Coronary artery (tissue), 2 donors: ENCODE measurements around the gene CLDND2.
A peak's percentile ranks its signal among the peaks of the same experiment; 100 is the strongest.

Source experiments
- DNase-seq: peaks from one replicate; pipeline ENCODE4 v3.0.0-alpha.2; 2017; ENCODE audit warnings: low spot score
- H3K27ac ChIP-seq, 2 donors: fragments of 200-600 bp; sonication (generic); one replicate each; pipeline ENCODE4 v1.5.1; 2016 to 2019
- H3K4me3 ChIP-seq: fragments of 200-600 bp; sonication (generic); 2 replicates; pipeline ENCODE4 v1.5.1; 2016; ENCODE audit warnings: mild to moderate bottlenecking, moderate library complexity
- CTCF ChIP-seq: fragments of 200-600 bp; sonication (generic); IDR thresholded peaks from one replicate; pipeline ENCODE4 v1.5.1; 2019; ENCODE audit warnings: antibody characterized with exemption

The CLDND2 gene

GRCh38 chr19:51367565-51368365 is 1.0 kb downstream of the CLDND2 start:
- DNase-seq, result peak; percentile 100
- TF ChIP-seq CTCF, result no peak
- peak overlapping the region; percentile 95 to 100 for H3K27ac ChIP-seq
- peak overlapping the region; percentile 84 for H3K4me3 ChIP-seq

DNA sequence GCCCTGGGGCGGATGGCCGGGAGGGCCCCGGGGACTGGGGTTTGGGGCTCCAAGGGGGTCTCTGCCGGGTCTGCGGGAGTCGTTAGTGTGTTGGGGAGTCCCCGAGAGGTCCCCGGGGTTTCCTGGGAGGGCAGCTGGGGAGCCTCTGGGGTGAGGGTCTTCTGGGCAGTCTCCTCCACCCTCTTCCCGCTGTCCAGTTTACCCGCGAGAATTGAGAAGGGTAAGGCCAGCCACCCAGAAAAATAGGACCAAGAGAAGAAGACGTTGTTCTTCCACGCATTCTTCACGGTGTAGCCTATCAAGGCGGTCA is 1.6 kb downstream of the CLDND2 start:
- DNase-seq, result no peak

DNA sequence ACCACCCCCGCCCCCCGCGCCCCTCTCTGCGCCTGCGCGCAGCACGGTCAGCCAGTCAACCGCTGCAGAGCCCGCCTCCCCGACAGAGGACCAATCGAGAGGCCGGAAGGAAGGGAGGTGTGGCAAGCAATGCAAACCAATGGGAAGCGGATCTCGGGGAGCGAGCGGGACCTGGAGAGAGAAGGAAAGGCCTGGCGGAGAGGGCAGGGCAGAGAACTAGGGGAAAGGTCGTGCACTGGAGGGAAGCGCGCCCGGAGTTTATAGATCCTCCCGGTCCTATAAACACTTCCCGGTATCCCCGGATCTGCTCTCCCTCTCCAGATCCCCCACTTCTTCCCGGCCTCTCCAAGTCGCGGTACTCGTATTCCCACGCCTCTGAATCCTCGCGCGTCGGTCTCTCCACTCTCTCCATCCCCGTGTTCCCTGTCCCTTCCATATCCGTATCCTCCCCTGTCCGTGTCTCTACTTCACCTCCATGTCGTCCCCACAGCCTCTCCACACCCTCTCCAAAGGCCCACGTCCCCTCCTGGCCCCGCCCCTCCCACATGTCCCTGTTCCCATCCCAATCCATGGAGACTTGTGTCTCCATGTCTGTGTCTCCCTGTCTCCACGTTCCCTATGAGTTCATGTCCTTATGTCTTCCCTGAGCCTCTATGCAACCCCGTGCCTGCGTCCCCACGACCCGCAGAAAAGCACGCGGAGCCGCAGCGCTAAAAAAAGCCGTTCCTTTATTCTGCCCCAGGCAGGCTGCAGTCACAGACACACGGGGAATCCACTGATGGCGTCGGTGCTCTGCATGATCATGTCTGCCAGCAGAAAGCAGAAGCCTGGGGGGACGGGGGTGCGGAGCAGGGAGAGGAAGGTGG is 2.2 kb downstream of the CLDND2 start:
- Histone ChIP-seq H3K27ac (peak overlapping the region; percentile 95 to 100), H3K4me3 (peak overlapping the region; percentile 84)
- TF ChIP-seq CTCF, result no peak
- DNase-seq, result peak; percentile 100

More for the DNA sequence above, 1.6 kb downstream of the CLDND2 start:
- H3K4me3 ChIP-seq, result peak overlapping the region; percentile 84
- H3K27ac ChIP-seq, result peak overlapping the region; percentile 95 to 100
- TF ChIP-seq CTCF, result no peak

- no peak for TF ChIP-seq CTCF
- peak within 1 kb of the TSS; percentile 84 for H3K4me3 ChIP-seq
- peak within 1 kb of the TSS; percentile 95 to 100 for H3K27ac ChIP-seq
- no peak for DNase-seq
Measured at GRCh38 chr19:51365965-51366388, 2.8 kb downstream of the CLDND2 start, which contains the start of gene ETFB. Gene ETFB, minus strand, starts transcription at chr19:51366388. Its CDS starts 62 bp downstream, at chr19:51366326.

DNA sequence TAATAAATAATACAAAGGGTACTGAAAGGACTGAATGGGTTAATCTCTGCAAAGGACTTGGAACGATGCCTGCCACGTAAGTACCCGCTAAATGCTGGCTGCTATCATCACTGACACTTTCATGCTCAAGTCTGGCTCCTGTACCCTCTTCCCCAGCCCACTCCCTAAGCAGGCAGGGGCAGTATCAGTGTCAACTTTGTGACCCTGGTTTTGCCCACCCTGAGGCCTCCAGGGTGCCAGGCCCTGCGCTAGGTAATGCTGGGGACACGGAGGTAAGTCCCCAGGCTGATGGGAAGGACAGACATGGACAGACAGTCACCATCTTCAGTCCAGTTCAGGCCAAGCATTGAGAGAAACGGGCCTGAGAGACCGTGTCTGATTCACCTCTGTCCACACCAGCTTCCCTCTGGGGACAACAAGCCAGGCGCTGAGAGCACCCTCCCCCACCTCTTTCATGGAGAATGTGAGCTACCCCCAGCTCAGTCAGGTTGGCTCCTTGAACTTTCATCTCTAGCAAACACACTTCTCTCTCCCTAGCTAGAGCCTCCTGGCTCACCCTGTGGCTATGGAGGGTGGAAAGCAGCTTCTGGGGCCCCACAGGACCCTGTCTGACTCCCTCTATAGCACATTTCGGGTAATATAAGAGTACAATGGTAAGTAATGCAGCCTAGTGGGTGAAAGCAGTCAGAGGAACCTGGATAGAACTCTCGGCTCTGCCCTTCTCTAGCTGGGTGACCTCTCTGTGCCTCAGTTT is 3.4 kb downstream of the CLDND2 start:
- Histone ChIP-seq H3K27ac (peak overlapping the region; percentile 95 to 100), H3K4me3 (peak overlapping the region; percentile 84)
- DNase-seq, result no peak
- TF ChIP-seq CTCF, result no peak

DNA sequence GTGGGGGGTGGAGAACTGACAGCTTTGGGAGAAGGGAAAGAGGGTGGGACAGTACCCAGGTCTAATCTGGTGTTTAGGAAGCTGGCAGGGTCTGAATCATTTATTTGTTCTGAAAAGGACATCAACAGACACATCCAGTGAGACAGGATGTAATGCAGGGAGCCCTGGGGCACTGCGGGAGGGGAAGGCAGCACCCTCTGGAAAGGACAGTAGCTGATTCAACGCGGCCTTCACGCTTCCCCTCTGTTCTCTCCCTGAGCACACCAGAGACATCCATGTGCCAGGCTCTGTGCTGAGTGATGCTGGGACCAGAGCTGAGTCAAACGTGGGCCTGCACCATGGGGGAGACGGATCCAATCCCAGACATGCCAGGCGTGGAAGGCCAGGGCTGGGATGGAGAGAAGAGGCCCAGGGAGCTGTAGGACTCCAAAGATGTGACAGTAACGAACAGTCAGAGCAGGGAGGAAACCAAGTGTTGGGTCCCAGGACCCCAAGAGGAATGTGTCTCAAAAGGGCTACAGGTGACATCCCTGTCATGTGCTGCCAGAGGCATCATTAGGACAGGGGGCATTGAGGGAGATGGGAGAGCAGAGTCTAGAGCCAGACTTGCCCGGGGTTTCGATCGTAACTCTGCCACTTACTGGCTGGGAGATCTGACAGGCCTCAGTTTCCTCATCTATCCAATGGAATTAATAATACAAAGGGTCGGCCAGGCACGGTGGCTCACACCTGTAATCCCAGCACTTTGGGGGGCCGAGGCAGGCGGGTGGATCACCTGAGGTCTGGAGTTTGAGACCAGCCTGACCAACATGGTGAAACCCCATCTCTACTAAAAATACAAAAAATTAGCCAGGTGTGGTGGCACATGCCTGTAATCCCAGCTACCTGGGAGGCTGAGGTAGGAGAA is 4.3 kb downstream of the CLDND2 start:
- TF ChIP-seq CTCF, result no peak
- H3K4me3 ChIP-seq, result no peak overlapping the region
- peak overlapping the region in 1 of 2 donors; percentile 80 for H3K27ac ChIP-seq
- DNase-seq, result no peak
